Esophagus squamous epithelium (tissue), 5 donors: ENCODE results near the gene NUDT16L1. TPM values are rescaled to one million over a fixed set of nuclear protein-coding genes. Genes with fewer than 3 reads are reported as not detected.

Experiments used
- DNase-seq: peaks from one replicate; lab custom pipeline; 2025; lab: John Stamatoyannopoulos, UW
- H3K27ac ChIP-seq, 4 donors: fragments of 200-600 bp; sonication (generic); one replicate each; pipeline ENCODE4 v1.5.1; 2016 to 2019; ENCODE audit warnings: mild to moderate bottlenecking in 1 of 4
- H3K27me3 ChIP-seq, 4 donors: fragments of 200-600 bp; sonication (generic); 1 replicate in 3 of 4; 2 replicates in 1 of 4; pipeline versions ENCODE4 v1.5.1 to v1.6.0; 2017 to 2021; ENCODE audit warnings: antibody characterized with exemption in 1 of 4
- H3K36me3 ChIP-seq, 3 donors: fragments of 200-600 bp; sonication (generic); one replicate each; pipeline ENCODE4 v1.5.1; 2016 to 2019
- H3K4me1 ChIP-seq, 3 donors: fragments of 200-600 bp; sonication (generic); one replicate each; pipeline ENCODE4 v1.5.1; 2017 to 2019
- H3K4me3 ChIP-seq, 4 donors: fragments of 200-600 bp; sonication (generic); 1 replicate in 3 of 4; 2 replicates in 1 of 4; pipeline ENCODE4 v1.5.1; 2016 to 2019; ENCODE audit warnings: mild to moderate bottlenecking in 2 of 4, moderate library complexity in 1 of 4
- H3K9me3 ChIP-seq, 3 donors: fragments of 200-600 bp; sonication (generic); one replicate each; pipeline ENCODE4 v1.5.1; 2016 to 2019
- CTCF ChIP-seq, 6 experiments: fragments of 450-650 bp in 4 of 6; fragments of 200-600 bp in 2 of 6; sonication (generic) in 2 of 6; IDR thresholded peaks; one replicate each; pipeline ENCODE4 v1.5.1; 2016 to 2019; ENCODE audit warnings: antibody characterized with exemption in 6 of 6, mild to moderate bottlenecking in 4 of 6, moderate library complexity in 4 of 6
- POLR2A ChIP-seq, 4 donors: fragments of 450-650 bp; IDR thresholded peaks; one replicate each; pipeline ENCODE4 v1.6.1; 2017; ENCODE audit warnings: antibody characterized with exemption in 4 of 4, mild to moderate bottlenecking in 4 of 4, moderate library complexity in 3 of 4
- WGBS, 2 donors: methylation state at CpG; one replicate each; pipeline ENCODE4 v1.1.5; 2018; 5-methylcytosine and 5-hydroxymethylcytosine counted together
- intact Hi-C: fragments of 100-400 bp; cut with DNase I; formaldehyde crosslinking; loops from one replicate; pipeline ENCODE4 v1.15.0; 2022
- total RNA-seq, 4 donors: library from RNA; depleted of rRNA; stranded (reverse); fragments of >200 nt; gene quantifications; one replicate each; pipeline ENCODE4 v1.1.0, GENCODE V29; 2016
- donor health status: DM: yes; HTN: yes; CAD: no.

NUDT16L1 gene
- total RNA-seq, 4 donors from 2014 or later = 18.5 to 27.8 (median 21.0) TPM

DNA sequence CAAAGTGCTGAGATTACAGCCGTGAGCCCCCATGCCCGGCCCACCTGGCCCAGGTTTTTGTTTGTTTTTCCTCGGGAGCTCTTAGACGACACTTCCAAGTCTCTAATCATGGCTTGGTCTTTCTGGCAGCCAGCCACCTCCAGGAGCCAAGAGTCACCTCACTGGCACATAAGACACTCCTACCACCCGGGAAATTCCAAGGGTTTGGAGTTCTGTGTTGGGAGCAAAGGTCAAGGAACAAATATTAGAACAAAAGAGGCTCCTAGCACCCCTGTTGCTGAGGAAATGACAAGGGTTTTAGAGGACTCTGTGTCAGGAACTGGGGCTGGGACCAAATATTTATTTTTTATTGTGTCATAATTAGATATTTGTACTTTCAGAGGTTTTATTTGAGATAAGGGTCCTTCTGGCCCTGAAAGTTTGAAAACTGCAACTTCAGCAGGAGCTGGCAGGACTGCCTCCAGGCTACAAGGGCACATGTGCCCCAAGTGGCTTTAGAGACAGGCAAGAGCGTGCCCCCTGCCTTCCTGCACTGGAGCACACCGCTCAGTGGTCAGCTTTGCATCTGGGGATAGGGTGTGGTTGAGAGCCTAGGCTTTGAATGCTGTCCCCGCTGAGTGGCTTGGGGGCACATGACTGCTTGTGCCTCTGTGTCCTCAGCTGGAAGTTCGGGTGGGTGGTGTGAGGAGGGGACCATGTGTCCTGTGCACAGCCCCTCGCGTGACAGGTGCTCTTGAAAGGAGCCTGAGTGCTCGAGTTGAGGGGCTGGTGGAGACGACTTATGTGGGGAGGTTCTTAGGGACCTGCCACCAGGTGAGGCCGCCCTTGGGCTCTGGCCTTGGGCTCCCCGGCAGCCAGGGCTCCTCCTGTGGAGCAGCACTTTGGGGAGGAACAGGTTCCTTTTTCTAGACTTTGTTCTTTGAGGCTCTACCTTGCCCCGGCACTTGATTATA, 39.1 kb upstream of the NUDT16L1 start:
- Histone ChIP-seq H3K36me3 (peaks cover 25 to 100% (median 26%) of the 10 kb centered on the region in 3 donors), H3K9me3 (no peaks in the 10 kb centered on the region), H3K4me1 (peaks cover 0 to 9% (median 0%) of the 10 kb centered on the region in 3 donors), H3K27me3 (no peaks in the 10 kb centered on the region), H3K4me3 (no peak overlapping the region), H3K27ac (no peak overlapping the region)
- intact Hi-C loops = no loop called here
- DNase-seq = no peak
- WGBS, 2 donors = 78 to 80% methylated on average over 2 to 8 of the region's 16 CpGs
- no peak for TF ChIP-seq CTCF (IDR thresholded peaks at IDR 0.05)
- TF ChIP-seq POLR2A (IDR thresholded peaks at IDR 0.05) = no peak

DNA sequence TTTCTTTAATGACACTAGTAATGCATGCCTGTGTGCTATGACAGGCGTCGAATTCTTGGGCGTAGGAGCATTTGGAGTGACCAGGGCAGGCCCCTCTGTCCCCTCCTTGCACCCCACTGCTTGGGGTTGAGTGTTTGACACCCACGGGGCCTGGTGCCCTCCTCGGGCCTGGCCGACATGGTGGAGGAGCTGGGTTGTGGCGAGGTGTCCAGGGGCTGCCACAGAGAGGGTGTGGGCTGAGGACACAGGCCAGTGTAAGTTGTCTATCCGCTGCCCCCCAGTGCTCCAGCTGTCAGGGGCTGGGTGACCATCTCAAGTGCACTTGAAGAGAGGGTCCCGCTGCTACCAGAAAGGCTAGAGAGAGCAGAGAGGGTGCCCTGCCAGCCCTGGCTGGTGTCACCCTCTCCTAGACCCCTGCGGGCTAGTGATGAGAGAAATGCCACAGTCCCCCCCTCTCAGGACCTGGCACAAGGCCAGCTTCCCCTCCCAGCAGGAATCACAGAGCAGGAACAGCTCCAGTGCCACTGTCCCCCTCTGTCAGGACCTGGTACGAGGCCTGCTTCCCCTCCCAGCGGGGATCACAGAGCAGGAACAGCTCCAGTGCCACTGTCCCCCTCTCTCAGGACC, 38.3 kb upstream of the NUDT16L1 start:
- 93 to 100% methylated on average over 3 to 5 of the region's 12 CpGs for WGBS, 2 donors
- no peaks in the 10 kb centered on the region for H3K9me3 ChIP-seq
- H3K4me3 ChIP-seq = no peak overlapping the region
- H3K4me1 ChIP-seq = peaks cover 0 to 11% (median 0%) of the 10 kb centered on the region in 3 donors
- TF ChIP-seq POLR2A (IDR thresholded peaks at IDR 0.05) = no peak
- no peak for TF ChIP-seq CTCF (IDR thresholded peaks at IDR 0.05)
- DNase-seq = no peak
- intact Hi-C loops = no loop called here
- H3K27me3 ChIP-seq = no peaks in the 10 kb centered on the region
- peaks cover 25 to 100% (median 26%) of the 10 kb centered on the region in 3 donors for H3K36me3 ChIP-seq
- no peak overlapping the region for H3K27ac ChIP-seq

DNA sequence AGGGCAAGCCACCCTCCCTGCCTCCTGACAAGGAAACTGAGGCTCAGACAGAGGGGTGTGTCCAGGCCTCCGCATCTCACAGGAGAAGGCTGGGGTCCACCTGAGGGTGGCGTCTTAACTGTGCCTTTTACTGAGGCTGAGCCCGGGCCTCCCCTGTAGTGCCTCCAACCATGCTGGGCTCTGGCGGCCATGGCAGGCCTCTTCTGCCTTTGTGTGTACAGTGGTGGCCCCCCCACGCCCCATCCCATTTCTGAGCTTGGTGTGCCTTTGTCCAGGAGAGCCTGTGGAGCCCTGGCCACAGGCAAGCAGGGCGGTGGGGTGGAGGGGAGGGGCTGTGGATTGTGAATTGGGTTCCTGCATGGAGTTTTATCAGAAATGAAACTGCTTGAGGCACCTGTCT, 37.6 kb upstream of the NUDT16L1 start:
- Histone ChIP-seq H3K9me3 (no peaks in the 10 kb centered on the region), H3K27ac (no peak overlapping the region), H3K4me3 (no peak overlapping the region), H3K36me3 (peaks cover 25 to 100% (median 26%) of the 10 kb centered on the region in 3 donors), H3K27me3 (no peaks in the 10 kb centered on the region), H3K4me1 (peaks cover 0 to 12% (median 0%) of the 10 kb centered on the region in 3 donors)
- no peak for DNase-seq
- intact Hi-C loops = no loop called here
- TF ChIP-seq CTCF (IDR thresholded peaks at IDR 0.05) (no peak), POLR2A (IDR thresholded peaks at IDR 0.05) (no peak)
- WGBS, 2 donors = no CpG with 5 or more reads among the region's 6 CpGs

- Histone ChIP-seq H3K9me3 (no peaks in the 10 kb centered on the region), H3K27ac (no peak overlapping the region), H3K4me1 (peaks cover 0 to 16% (median 0%) of the 10 kb centered on the region in 3 donors), H3K4me3 (no peak overlapping the region), H3K36me3 (peaks cover 24 to 97% (median 25%) of the 10 kb centered on the region in 3 donors), H3K27me3 (no peaks in the 10 kb centered on the region)
- no peak for DNase-seq
- intact Hi-C loops = no loop called here
- WGBS, 2 donors = 96 to 97% methylated on average over 11 to 12 of the region's 12 CpGs
- TF ChIP-seq POLR2A (IDR thresholded peaks at IDR 0.05) = no peak
- no peak for TF ChIP-seq CTCF (IDR thresholded peaks at IDR 0.05)
These were observed 37.1 kb upstream of the NUDT16L1 start for GRCh38 chr16:4656221-4656620.
